Parathyroid adenoma (tissue), 2 donors: Measurements from ENCODE around the gene ALG8.

ENCODE experiments used
- H2AFZ ChIP-seq: fragments of 300-600 bp; sonication (generic); one replicate; pipeline ENCODE4 v1.7.0; 2017; ENCODE audit warnings: antibody characterized with exemption, mild to moderate bottlenecking
- H3K27ac ChIP-seq: fragments of 300-600 bp; sonication (generic); one replicate; pipeline ENCODE4 v1.7.0; 2017
- H3K27me3 ChIP-seq: fragments of 300-600 bp; sonication (generic); one replicate; pipeline ENCODE4 v1.7.0; 2017; ENCODE audit warnings: low read length; ENCODE audit not compliant: control insufficient read depth, insufficient read depth
- H3K36me3 ChIP-seq: fragments of 300-600 bp; sonication (generic); one replicate; pipeline ENCODE4 v1.7.0; 2017; ENCODE audit warnings: low read length; ENCODE audit not compliant: control insufficient read depth, insufficient read depth
- H3K4me1 ChIP-seq: fragments of 300-600 bp; sonication (generic); one replicate; pipeline ENCODE4 v1.7.0; 2017; ENCODE audit warnings: control low read depth
- H3K4me2 ChIP-seq: fragments of 300-600 bp; sonication (generic); one replicate; pipeline ENCODE4 v1.7.0; 2017; ENCODE audit warnings: low read length
- H3K4me3 ChIP-seq: fragments of 300-600 bp; sonication (generic); one replicate; pipeline ENCODE4 v1.7.0; 2017; ENCODE audit warnings: low read depth, low read length
- H3K79me2 ChIP-seq: fragments of 300-600 bp; sonication (generic); one replicate; pipeline ENCODE4 v1.7.0; 2017; ENCODE audit warnings: control low read depth
- H3K9ac ChIP-seq: fragments of 300-600 bp; sonication (generic); one replicate; pipeline ENCODE4 v1.7.0; 2017; ENCODE audit warnings: mild to moderate bottlenecking
- H3K9me3 ChIP-seq: fragments of 300-600 bp; sonication (generic); one replicate; pipeline ENCODE4 v1.7.0; 2017; ENCODE audit warnings: low read length; ENCODE audit not compliant: control insufficient read depth
- TF ChIP-seq, protein P1 (sequence below): fragments of 300-600 bp; sonication (generic); IDR thresholded peaks from one replicate; pipeline ENCODE4 v1.7.0; 2017; ENCODE audit warnings: antibody characterized with exemption, mild to moderate bottlenecking
- donor health status: primary hyperparathyroidism.

Gene ALG8

DNA sequence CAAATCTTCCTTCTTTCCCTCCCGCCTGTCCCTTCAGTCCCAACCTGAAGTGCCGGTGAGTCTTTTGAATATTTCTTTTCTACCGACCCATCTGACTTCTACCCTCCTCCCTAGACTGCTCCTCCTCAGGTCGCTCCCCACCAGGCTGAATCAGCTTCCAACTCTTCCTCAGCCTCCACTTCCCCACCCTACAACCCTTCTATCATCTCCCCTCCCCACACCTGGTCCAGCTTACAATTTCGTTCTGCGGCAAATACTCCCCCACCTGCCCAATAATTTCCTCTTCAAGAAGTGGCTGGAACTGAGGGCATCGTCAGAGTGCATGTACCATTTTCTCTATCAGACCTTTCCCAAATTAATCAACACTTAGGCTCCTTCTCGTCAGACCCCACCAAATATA lies 57.3 kb downstream of the ALG8 start:
- no peak overlapping the region for H3K4me2 ChIP-seq
- H2AFZ ChIP-seq: no peak overlapping the region
- TF ChIP-seq, protein P1, sequence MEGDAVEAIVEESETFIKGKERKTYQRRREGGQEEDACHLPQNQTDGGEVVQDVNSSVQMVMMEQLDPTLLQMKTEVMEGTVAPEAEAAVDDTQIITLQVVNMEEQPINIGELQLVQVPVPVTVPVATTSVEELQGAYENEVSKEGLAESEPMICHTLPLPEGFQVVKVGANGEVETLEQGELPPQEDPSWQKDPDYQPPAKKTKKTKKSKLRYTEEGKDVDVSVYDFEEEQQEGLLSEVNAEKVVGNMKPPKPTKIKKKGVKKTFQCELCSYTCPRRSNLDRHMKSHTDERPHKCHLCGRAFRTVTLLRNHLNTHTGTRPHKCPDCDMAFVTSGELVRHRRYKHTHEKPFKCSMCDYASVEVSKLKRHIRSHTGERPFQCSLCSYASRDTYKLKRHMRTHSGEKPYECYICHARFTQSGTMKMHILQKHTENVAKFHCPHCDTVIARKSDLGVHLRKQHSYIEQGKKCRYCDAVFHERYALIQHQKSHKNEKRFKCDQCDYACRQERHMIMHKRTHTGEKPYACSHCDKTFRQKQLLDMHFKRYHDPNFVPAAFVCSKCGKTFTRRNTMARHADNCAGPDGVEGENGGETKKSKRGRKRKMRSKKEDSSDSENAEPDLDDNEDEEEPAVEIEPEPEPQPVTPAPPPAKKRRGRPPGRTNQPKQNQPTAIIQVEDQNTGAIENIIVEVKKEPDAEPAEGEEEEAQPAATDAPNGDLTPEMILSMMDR: no peak
- H3K4me3 ChIP-seq: no peak overlapping the region
- H3K27me3 ChIP-seq: no peaks in the 10 kb centered on the region
- H3K9ac ChIP-seq: no peak overlapping the region
- H3K36me3 ChIP-seq: no peaks in the 10 kb centered on the region
- H3K27ac ChIP-seq: no peak overlapping the region
- peaks cover 10% of the 10 kb centered on the region for H3K79me2 ChIP-seq
- no peaks in the 10 kb centered on the region for H3K9me3 ChIP-seq
- H3K4me1 ChIP-seq: no peaks in the 10 kb centered on the region

DNA sequence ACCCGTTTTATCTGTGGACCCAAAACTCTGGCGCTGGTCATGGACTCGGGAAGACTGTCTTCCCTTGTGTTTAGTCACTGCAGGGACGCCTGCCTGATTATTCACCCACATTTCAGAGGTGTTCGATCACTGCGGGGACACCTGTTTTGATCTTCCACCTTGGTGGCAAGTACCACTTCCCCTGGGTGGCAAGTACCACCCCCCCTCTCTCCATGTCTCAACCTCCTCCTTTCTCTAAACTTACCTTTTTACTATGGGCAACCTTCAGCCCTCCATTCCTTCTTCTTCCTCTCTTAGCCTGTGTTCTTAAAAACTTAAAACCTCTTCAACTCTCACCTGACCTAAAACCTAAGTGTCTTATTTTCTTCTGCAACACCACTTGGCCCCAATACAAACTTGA lies 57.8 kb downstream of the ALG8 start:
- peaks cover 1% of the 10 kb centered on the region for H3K4me1 ChIP-seq
- H3K9ac ChIP-seq: no peak overlapping the region
- no peaks in the 10 kb centered on the region for H3K9me3 ChIP-seq
- no peak overlapping the region for H3K27ac ChIP-seq
- H3K4me2 ChIP-seq: no peak overlapping the region
- H3K36me3 ChIP-seq: no peaks in the 10 kb centered on the region
- H2AFZ ChIP-seq: no peak overlapping the region
- H3K27me3 ChIP-seq: no peaks in the 10 kb centered on the region
- TF ChIP-seq, protein P1: no peak
- H3K79me2 ChIP-seq: peaks cover 15% of the 10 kb centered on the region
- H3K4me3 ChIP-seq: no peak overlapping the region

DNA sequence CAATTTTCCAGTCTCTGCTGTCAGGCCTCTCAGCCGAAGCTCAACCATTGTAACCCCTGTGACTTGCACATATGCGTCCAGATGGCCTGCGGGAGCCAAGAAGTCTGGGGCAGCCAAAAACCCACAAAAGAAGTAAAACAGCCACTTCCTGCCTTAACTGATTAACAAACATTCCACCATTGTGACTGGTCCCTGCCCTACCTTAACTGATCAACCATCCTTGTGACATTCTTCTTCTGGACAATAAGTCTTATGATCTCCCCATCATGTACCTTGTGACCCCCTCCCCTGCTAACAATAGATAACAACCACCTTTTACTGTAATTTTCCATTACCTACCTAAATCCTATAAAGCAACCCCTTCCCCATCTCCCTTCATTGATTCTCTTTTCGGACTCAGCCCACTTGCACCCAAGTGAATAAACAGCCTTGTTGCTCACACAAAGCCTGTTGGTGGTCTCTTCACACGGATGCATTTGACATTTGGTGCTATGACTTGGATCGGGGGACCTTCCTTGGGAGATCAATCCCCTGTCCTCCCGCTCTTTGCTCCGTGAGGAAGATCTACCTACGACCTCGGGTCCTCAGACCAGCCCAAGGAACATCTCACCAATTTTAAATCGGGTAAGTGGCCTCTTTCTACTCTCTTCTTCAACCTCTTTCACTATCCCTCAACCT lies 58.5 kb downstream of the ALG8 start:
- no peak overlapping the region for H3K27ac ChIP-seq
- H3K4me1 ChIP-seq: peaks cover 5% of the 10 kb centered on the region
- H2AFZ ChIP-seq: peak overlapping the region; percentile 83
- H3K27me3 ChIP-seq: no peaks in the 10 kb centered on the region
- no peak overlapping the region for H3K4me3 ChIP-seq
- H3K79me2 ChIP-seq: peaks cover 19% of the 10 kb centered on the region
- H3K4me2 ChIP-seq: no peak overlapping the region
- TF ChIP-seq, protein P1: no peak
- no peaks in the 10 kb centered on the region for H3K36me3 ChIP-seq
- H3K9me3 ChIP-seq: no peaks in the 10 kb centered on the region
- H3K9ac ChIP-seq: no peak overlapping the region

- TF ChIP-seq, protein P1: no peak
- no peak overlapping the region for H3K9ac ChIP-seq
- H2AFZ ChIP-seq: peak overlapping the region; percentile 83
- H3K9me3 ChIP-seq: no peaks in the 10 kb centered on the region
- H3K4me2 ChIP-seq: peak overlapping the region; percentile 56
- no peaks in the 10 kb centered on the region for H3K36me3 ChIP-seq
- H3K27ac ChIP-seq: peak overlapping the region; percentile 84
- no peaks in the 10 kb centered on the region for H3K27me3 ChIP-seq
- H3K4me1 ChIP-seq: peaks cover 5% of the 10 kb centered on the region
- H3K79me2 ChIP-seq: peaks cover 21% of the 10 kb centered on the region
- peak overlapping the region; percentile 84 for H3K4me3 ChIP-seq
Measured at GRCh38 chr11:78080084-78080817, 59.2 kb downstream of the ALG8 start.
